ENCODE measurements around the gene CRYL1. TPM values are rescaled to one million over a fixed set of nuclear protein-coding genes. Genes with fewer than 3 reads are reported as not detected.
A peak's percentile ranks its signal among the peaks of the same experiment; 100 is the strongest.

The CRYL1 gene
- total RNA-seq, 1 experiment from 2014 or later = 3.7 TPM

DNA sequence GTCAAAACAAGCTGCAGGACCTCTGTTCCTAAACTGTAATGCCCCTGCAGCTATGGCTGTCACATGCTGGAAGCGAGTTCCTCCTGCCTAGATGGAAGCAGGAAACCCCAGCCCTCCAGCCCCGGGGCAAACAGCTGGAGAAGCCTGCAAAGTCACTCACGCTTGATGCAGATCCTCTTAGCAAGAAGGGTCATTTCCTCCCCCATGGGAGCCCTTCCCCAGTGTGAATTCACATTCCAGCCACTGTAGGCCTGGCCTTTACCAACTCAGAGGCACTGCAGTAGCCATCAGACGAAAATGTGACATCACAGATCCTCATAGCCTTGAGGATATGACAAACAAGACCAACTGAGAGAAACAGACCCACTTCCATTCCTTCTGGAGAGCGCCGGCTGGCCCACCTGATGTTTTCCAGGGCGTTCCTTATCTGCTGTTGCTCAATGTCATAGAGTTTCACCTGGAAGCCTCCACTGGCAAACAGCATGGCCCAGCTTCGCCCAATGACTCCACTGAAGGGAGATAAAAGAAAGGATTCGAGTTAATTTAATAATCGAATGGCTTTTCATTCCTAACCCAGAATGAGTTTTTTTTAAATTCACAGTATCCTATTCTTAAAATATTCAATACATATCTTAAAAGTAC, 13.5 kb downstream of the CRYL1 start:
- no peak overlapping the region for H3K23ac ChIP-seq (ENCODE audit: insufficient read length, low read depth, low read length)
- 0 out of 2 replicates have a peak overlapping the region, but pooled peaks have one; percentile 0 for H3K14ac ChIP-seq (ENCODE audit: insufficient read depth, low read length)
- no peaks in the 10 kb centered on the region; the same call in 1 of the 2 replicates for H3K27me3 Mint-ChIP-seq (ENCODE audit: low read depth)
- no peak overlapping the region for H2AK5ac ChIP-seq (ENCODE audit: insufficient read length, low read length)
- H4K8ac ChIP-seq (replicated peaks; ENCODE audit: insufficient read length, low read depth, low read length) = no peak overlapping the region
- H3K27ac Mint-ChIP-seq = no peak overlapping the region
- H3K27ac ChIP-seq (ENCODE audit: insufficient read length, low read depth, low read length) = no peak overlapping the region
- no peaks in the 10 kb centered on the region for H3K36me3 Mint-ChIP-seq (ENCODE audit: insufficient read depth in 1 of 3, low read depth in 3 of 3)
- no peak overlapping the region for H3K4ac ChIP-seq (ENCODE audit: low read depth, low read length)
- peak; percentile 83 for DNase-seq
- TF ChIP-seq, protein P1, sequence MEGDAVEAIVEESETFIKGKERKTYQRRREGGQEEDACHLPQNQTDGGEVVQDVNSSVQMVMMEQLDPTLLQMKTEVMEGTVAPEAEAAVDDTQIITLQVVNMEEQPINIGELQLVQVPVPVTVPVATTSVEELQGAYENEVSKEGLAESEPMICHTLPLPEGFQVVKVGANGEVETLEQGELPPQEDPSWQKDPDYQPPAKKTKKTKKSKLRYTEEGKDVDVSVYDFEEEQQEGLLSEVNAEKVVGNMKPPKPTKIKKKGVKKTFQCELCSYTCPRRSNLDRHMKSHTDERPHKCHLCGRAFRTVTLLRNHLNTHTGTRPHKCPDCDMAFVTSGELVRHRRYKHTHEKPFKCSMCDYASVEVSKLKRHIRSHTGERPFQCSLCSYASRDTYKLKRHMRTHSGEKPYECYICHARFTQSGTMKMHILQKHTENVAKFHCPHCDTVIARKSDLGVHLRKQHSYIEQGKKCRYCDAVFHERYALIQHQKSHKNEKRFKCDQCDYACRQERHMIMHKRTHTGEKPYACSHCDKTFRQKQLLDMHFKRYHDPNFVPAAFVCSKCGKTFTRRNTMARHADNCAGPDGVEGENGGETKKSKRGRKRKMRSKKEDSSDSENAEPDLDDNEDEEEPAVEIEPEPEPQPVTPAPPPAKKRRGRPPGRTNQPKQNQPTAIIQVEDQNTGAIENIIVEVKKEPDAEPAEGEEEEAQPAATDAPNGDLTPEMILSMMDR (conservative IDR thresholded peaks at IDR 0.05) = peak; percentile 34; the same call in 2 of the 3 replicates
- no peaks in the 10 kb centered on the region for H4K20me1 ChIP-seq (ENCODE audit: control insufficient read depth, insufficient read depth, insufficient read length)
- H4K91ac ChIP-seq (ENCODE audit: insufficient read length, low read depth, low read length) = no peak overlapping the region
- no peak overlapping the region for H2AFZ ChIP-seq (ENCODE audit: low read length)
- H3K27me3 ChIP-seq (ENCODE audit: insufficient read depth, low read length) = no peaks in the 10 kb centered on the region
- peak overlapping the region; percentile 1 for H3K18ac ChIP-seq (ENCODE audit: insufficient read length, low read depth, low read length)
- H3K4me3 Mint-ChIP-seq = no peak overlapping the region
- no peak overlapping the region for H3T11ph ChIP-seq (ENCODE audit: low read length)
- H3K4me1 Mint-ChIP-seq = peaks cover 9 to 12% of the 10 kb centered on the region in 2 experiments
- no peaks in the 10 kb centered on the region for H3K79me2 ChIP-seq (ENCODE audit: insufficient read depth, low read length)
- no peak overlapping the region for H2BK20ac ChIP-seq (ENCODE audit: low read depth, low read length, poor library complexity, severe bottlenecking)
- H2BK15ac ChIP-seq (ENCODE audit: low read depth, low read length) = no peak overlapping the region
- no peak overlapping the region for H3K56ac ChIP-seq (ENCODE audit: insufficient read length, low read depth, low read length)
- no peak overlapping the region for H2BK5ac ChIP-seq (ENCODE audit: insufficient read length, low read length)
- H2BK12ac ChIP-seq (ENCODE audit: insufficient read length, low read depth, low read length) = no peak overlapping the region
- WGBS (ENCODE audit: extremely low coverage, insufficient read length, low lambda C conversion rate) = no CpG with 5 or more reads among the region's 10 CpGs
- H2BK120ac ChIP-seq (ENCODE audit: low read depth, low read length, poor library complexity, severe bottlenecking) = no peak overlapping the region
- no peak overlapping the region for H3K4me2 ChIP-seq (ENCODE audit: insufficient read depth, insufficient read length, low read length)
- H3K9me3 ChIP-seq (ENCODE audit: control insufficient read depth, low read depth, low read length) = no peaks in the 10 kb centered on the region
- no peak overlapping the region for H3K9ac ChIP-seq (ENCODE audit: extremely low read depth, insufficient read length, low read length)
- H3K79me1 ChIP-seq (ENCODE audit: insufficient read depth, low read depth, low read length, poor library complexity, severe bottlenecking) = no peaks in the 10 kb centered on the region
- H3K4me1 ChIP-seq (ENCODE audit: insufficient read depth, low read length) = no peaks in the 10 kb centered on the region; the same call in 1 of the 2 replicates
- H3K23me2 ChIP-seq (ENCODE audit: insufficient read length, low read depth, low read length, poor library complexity, severe bottlenecking) = no peaks in the 10 kb centered on the region
- no peaks in the 10 kb centered on the region; a peak in 1 of 5 replicates for H3K9me3 Mint-ChIP-seq
- H4K5ac ChIP-seq (ENCODE audit: insufficient read length, low read depth, low read length) = no peak overlapping the region
